ENCODE measurements around the gene GABBR2.
A peak's percentile ranks its signal among the peaks of the same experiment; 100 is the strongest.

Gene GABBR2

DNA sequence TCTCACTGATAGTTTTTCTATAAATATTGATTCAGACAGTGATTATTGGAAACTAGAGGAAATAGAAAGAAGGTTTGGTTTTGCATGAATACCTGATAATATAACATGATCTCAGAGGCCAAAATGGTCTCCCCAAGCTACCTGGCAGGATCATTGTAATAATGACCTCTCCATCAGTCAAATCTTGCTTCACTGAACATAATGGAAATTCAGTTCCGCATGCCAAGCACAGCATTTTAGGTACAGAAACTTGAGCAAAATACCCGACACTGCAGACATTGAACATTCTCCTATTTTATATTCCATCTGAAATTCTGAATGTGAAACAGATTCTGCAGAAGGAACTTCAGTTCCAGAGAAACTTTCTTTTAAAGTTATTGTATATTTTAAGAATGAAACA lies 444.2 kb downstream of the GABBR2 start:
- H3K27ac ChIP-seq = no peak overlapping the region
- TF ChIP-seq ZFX (IDR thresholded peaks at IDR 0.05) = no peak
- TF ChIP-seq CTCF (conservative IDR thresholded peaks at IDR 0.05) = no peak

DNA sequence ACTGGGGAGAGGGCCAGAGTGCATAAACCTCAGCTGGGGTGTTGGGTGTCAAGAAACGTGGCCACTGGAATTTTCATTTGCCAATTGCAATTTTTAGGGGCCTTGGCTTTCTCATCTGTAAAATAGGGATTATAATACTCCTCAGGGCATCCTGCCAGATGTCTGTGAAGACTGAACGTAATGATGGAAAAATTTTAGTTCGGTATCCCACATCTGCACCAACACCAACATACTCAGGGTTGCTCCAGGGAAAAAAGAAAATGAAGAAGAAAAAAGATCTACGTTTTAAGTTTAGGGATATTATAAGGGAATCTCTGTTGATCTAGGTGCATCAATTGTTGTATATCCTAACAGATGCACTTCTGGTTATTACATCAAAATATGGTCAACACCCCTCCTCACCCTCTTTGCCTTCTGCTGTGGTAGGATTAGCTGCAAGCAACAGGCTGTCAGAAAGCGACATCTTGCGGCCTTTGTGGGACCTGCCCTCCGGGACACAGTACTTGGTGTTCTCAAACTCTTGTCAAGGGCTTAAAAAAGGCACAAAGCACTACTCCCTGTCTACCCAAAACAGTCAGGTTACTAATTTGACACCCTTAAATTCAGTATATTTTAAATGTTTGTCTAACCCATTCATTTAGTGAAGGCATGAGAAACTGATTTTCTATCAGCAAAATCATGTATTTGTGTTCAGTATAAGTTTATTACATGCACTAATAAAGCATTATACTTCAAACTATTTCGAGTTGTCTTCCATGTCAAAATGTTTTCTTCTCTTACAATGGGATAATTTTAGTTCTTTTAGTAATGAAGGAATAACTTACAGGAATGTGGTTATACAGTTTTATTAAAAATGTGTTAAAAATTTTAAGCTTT lies 445.0 kb downstream of the GABBR2 start:
- H3K27ac ChIP-seq = no peak overlapping the region
- TF ChIP-seq ZFX (IDR thresholded peaks at IDR 0.05) = no peak
- peak; percentile 98 for TF ChIP-seq CTCF (conservative IDR thresholded peaks at IDR 0.05)

DNA sequence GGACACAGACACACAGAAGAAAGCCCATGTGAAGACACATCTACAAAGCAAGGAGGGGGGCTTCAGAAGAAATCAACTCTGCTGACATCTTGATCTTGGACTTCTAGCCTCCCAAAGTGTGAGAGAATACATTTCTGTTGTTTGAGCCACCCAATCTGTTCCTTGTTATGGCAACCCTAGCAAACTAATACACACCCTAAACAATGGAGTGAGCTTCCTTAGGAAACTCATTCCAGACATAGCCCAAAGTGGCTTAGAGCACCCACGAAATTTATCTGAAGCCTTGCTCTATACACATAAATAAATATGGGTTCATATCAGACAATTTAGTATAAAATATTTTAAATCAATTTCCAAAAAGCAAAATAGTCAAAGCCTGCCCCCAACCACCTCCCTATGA lies 445.7 kb downstream of the GABBR2 start:
- no peak overlapping the region for H3K27ac ChIP-seq
- TF ChIP-seq ZFX (IDR thresholded peaks at IDR 0.05) = no peak
- TF ChIP-seq CTCF (conservative IDR thresholded peaks at IDR 0.05) = no peak

DNA sequence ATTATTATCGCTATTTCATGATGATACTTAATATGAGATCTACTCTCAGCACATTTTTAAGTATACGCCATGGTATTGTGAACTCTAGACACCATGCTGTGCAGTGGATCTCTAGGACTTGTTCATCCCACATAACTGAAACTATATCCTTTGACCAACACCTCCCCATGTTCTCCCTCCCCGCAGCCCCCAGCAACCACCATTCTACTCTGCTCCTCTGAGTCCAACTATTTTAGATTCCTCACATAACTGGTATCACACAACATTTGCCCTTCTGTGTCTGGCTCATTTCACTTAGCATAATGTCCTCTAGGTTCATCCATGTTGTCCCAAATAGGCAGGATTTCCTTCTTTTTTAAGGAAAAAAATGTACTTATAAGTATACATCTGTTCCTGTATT lies 446.7 kb downstream of the GABBR2 start:
- no peak for TF ChIP-seq ZFX (IDR thresholded peaks at IDR 0.05)
- no peak for TF ChIP-seq CTCF (conservative IDR thresholded peaks at IDR 0.05)

DNA sequence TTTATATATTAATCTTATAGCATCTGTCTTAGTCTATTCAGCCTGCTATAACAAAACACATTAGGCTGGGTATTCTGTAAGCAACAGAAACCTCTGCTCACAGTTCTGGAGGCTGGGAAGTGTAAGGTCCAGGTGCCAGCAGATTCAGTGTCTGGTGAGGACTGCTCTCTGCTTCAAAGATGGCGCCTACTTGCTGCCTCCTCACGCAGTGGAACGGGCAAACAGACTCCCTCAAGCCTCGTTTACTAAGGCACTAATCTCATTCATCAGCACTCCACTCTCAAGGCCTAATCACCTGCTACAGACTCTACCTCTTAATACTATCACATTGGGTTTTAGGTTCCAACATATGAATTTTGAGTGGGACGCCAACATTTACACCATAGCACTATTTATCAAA lies 448.1 kb downstream of the GABBR2 start:
- TF ChIP-seq CTCF (conservative IDR thresholded peaks at IDR 0.05) (no peak), ZFX (IDR thresholded peaks at IDR 0.05) (no peak)
- no peak overlapping the region for H3K27ac ChIP-seq

More for the DNA sequence above, 446.7 kb downstream of the GABBR2 start:
- H3K27ac ChIP-seq = no peak overlapping the region

GRCh38 chr9:98259791-98260190 lies 448.9 kb downstream of the GABBR2 start:
- no peak overlapping the region for H3K27ac ChIP-seq

More at GRCh38 chr9:98259791-98260190, 448.9 kb downstream of the GABBR2 start:
- peak; percentile 14 for TF ChIP-seq CTCF (conservative IDR thresholded peaks at IDR 0.05)
- no peak for TF ChIP-seq ZFX (IDR thresholded peaks at IDR 0.05)
